ENCODE data around the gene FNDC3A. TPM values are rescaled to one million over a fixed set of nuclear protein-coding genes. Genes with fewer than 3 reads are reported as not detected.

The FNDC3A gene
- polyA plus RNA-seq, 1 of the 3 experiments (the other 2 are of a cell fraction), result 27.7 TPM

DNA sequence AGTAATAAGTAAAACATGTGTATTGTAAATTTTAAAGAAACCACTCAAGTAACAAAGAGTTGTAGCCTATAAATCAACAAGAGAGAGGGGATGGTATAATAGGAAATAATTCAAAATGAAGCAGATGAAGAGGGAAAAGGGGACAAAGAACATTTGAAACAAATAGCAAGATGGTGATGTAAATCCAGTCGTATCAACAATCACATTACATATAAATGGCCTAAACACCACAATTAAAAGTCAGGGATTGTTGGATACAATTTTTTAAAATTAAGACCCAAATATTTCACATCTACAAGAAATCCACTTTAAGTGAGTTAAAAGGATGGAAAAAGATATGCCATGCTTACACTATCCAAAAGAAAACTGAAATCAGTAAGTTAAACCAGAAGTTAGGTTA, 15.2 kb downstream of the FNDC3A start (continued):
- TF ChIP-seq USF1 (IDR thresholded peaks at IDR 0.05; ENCODE audit: borderline replicate concordance, low read depth) (no peak), EP300 (IDR thresholded peaks at IDR 0.05; ENCODE audit: borderline replicate concordance in 1 of 2, low read depth in 1 of 2, low read length in 1 of 2) (no peak), POLR2AphosphoS5 (IDR thresholded peaks at IDR 0.05; ENCODE audit: low read depth, low read length) (no peak), RXRA (IDR thresholded peaks at IDR 0.05; ENCODE audit: borderline replicate concordance, low read depth) (no peak), RCOR1 (IDR thresholded peaks at IDR 0.05; ENCODE audit: low read length) (no peak), JUND (IDR thresholded peaks at IDR 0.05) (no peak), MEF2A (IDR thresholded peaks at IDR 0.05; ENCODE audit: borderline replicate concordance, low read depth) (no peak)

DNA sequence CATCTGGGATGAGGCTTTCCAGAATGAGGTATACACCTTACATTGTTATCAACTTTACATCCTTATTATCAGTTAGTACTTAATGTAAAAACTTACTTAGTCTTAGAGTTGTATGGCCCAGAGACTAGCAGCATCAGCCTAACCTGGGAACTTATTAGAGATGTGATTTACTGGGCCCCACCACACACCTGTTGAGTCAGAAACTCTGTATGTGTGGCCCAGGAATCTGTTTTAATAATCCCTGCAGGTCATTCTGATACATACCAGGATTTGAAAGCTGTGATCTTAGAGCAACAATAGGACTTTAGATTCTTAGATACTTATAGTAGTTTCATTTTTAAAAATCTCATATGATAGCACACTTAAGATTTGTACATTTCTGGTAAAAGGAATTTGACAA, 17.4 kb downstream of the FNDC3A start:
- H3K9me2 ChIP-seq, result no peaks in the 10 kb centered on the region
- no peak overlapping the region for H3K4me3 ChIP-seq (ENCODE audit: low read depth in 2 of 2, low read length in 1 of 2)
- no peak overlapping the region for H3K27ac ChIP-seq (ENCODE audit: low read depth in 2 of 2, low read length in 1 of 2)
- no peak overlapping the region for H3K4me2 ChIP-seq
- H3F3A ChIP-seq (replicated peaks; ENCODE audit: insufficient read depth), result peaks cover 22% of the 10 kb centered on the region
- H3K9me3 ChIP-seq, result peaks cover 14% of the 10 kb centered on the region; the same call in 1 of the 2 replicates
- ChIA-PET POLR2A (no interaction called here), CTCF (interaction anchor here (1.0 kb wide), 1 partner anchor 11 kb away, joined by 4 read pairs; no protein-coding TSS in a partner anchor)
- no peaks in the 10 kb centered on the region; a peak in 1 of 4 replicates for H3K4me1 ChIP-seq (ENCODE audit: control insufficient read depth in 1 of 2, insufficient read depth in 2 of 2, low read depth in 1 of 2, low read length in 1 of 2)
- H3K79me2 ChIP-seq (ENCODE audit: insufficient read depth), result peaks cover 100% of the 10 kb centered on the region
- H4K20me1 ChIP-seq (ENCODE audit: insufficient read depth), result peaks cover 12% of the 10 kb centered on the region; the same call in 1 of the 2 replicates
- H3K36me3 ChIP-seq (replicated peaks in 1 of 2; ENCODE audit: control insufficient read depth in 1 of 2, insufficient read depth in 2 of 2, low read length in 1 of 2), result peaks cover 0 to 86% of the 10 kb centered on the region in 2 experiments
- no peaks in the 10 kb centered on the region for H3K27me3 ChIP-seq (ENCODE audit: insufficient read depth)
- no peak overlapping the region for H3K9ac ChIP-seq
- H2AFZ ChIP-seq (ENCODE audit: low read depth), result no peak overlapping the region
- TF ChIP-seq EZH2phosphoT487 (IDR thresholded peaks at IDR 0.05; ENCODE audit: borderline replicate concordance, low read depth) (no peak), RFX5 (IDR thresholded peaks at IDR 0.05; ENCODE audit: low read length) (no peak), USF1 (IDR thresholded peaks at IDR 0.05; ENCODE audit: borderline replicate concordance, low read depth) (no peak), NRF1 (IDR thresholded peaks at IDR 0.05; ENCODE audit: low read depth, low read length) (no peak), POLR2AphosphoS5 (IDR thresholded peaks at IDR 0.05; ENCODE audit: low read depth, low read length) (no peak), GABPA (IDR thresholded peaks at IDR 0.05; ENCODE audit: low read depth) (no peak), YY1 (IDR thresholded peaks at IDR 0.05; ENCODE audit: low read depth) (no peak), CTCF (IDR thresholded peaks at IDR 0.05) (no peak), FOXJ3 (CRISPR knock-in tag; IDR thresholded peaks at IDR 0.05) (no peak), TCF12 (IDR thresholded peaks at IDR 0.05) (no peak)
- no peak for DNase-seq

All from SK-N-SH (cell line).